A549 (cell line): ENCODE measurements around the gene UGT1A7.
A peak's percentile ranks its signal among the peaks of the same experiment; 100 is the strongest.
"Not testable (repeated sequence)": the region's sequence is repeated elsewhere in the genome, so short reads cannot be mapped to it uniquely, and the experiment has no call there.

Experiments
- CBX8 ChIP-seq: fragments of 200-600 bp; sonication (generic); IDR thresholded peaks from 2 replicates; pipeline ENCODE4 v1.6.1; 2016
- E2F6 ChIP-seq: IDR thresholded peaks from 2 replicates; pipeline ENCODE4 v1.6.1; 2012; ENCODE audit warnings: low read depth, borderline replicate concordance
- EP300 ChIP-seq, 2 experiments: fragments of >200 bp; sonication (Bioruptor Twin); formaldehyde crosslinking; IDR thresholded peaks; 2 replicates in 1 of 2; 3 replicates in 1 of 2; pipeline ENCODE4 v1.6.1; 2016 to 2017
- JUNB ChIP-seq: fragments of >200 bp; sonication (Bioruptor Twin); formaldehyde crosslinking; IDR thresholded peaks from 2 replicates; pipeline ENCODE4 v1.6.1; 2016
- MYC ChIP-seq: IDR thresholded peaks from 2 replicates; pipeline ENCODE4 v1.6.1; 2012; ENCODE audit warnings: mild to moderate bottlenecking, inconsistent platforms, low read length, improper control_type of control experiment, borderline replicate concordance
- POLR2A ChIP-seq: IDR thresholded peaks from 2 replicates; pipeline ENCODE4 v1.6.1; 2012; ENCODE audit warnings: mild to moderate bottlenecking, low read length
- POLR2AphosphoS2 ChIP-seq: conservative IDR thresholded peaks from 2 replicates; pipeline ENCODE4 v1.6.1; 2012; ENCODE audit warnings: low read length, improper control_type of control experiment, inconsistent platforms
- RCOR1 ChIP-seq: fragments of 150-350 bp; IDR thresholded peaks from 2 replicates; pipeline ENCODE4 v1.6.1; 2014; ENCODE audit warnings: antibody characterized with exemption, low read length, low read depth
- TP53 ChIP-seq: fragments of 250-450 bp; sonication (Bioruptor Pico); IDR thresholded peaks from 2 replicates; pipeline ENCODE4 v1.5.0; 2021; ENCODE audit warnings: mild to moderate bottlenecking, moderate library complexity
- ZFP36 ChIP-seq: fragments of 450-650 bp; IDR thresholded peaks from 2 replicates; pipeline ENCODE4 v1.6.1; 2014; ENCODE audit warnings: borderline replicate concordance; ENCODE audit not compliant: partially characterized antibody
- TF ChIP-seq, protein P1 (sequence below): fragments of >200 bp; sonication (Bioruptor Twin); formaldehyde crosslinking; IDR thresholded peaks from 3 replicates; pipeline ENCODE4 v1.5.1; 2016
- TF ChIP-seq, protein P2 (sequence below): fragments of 450-650 bp; IDR thresholded peaks from 2 replicates; pipeline ENCODE4 v1.6.1; 2014; ENCODE audit warnings: antibody characterized with exemption
- TF ChIP-seq, protein P3 (sequence below): fragments of 150-350 bp; IDR thresholded peaks from 2 replicates; pipeline ENCODE4 v1.6.1; 2014; ENCODE audit warnings: low read depth, mild to moderate bottlenecking, low read length
- TF ChIP-seq, protein P4 (sequence below): IDR thresholded peaks from 2 replicates; pipeline ENCODE4 v1.6.1; 2012

DNA sequence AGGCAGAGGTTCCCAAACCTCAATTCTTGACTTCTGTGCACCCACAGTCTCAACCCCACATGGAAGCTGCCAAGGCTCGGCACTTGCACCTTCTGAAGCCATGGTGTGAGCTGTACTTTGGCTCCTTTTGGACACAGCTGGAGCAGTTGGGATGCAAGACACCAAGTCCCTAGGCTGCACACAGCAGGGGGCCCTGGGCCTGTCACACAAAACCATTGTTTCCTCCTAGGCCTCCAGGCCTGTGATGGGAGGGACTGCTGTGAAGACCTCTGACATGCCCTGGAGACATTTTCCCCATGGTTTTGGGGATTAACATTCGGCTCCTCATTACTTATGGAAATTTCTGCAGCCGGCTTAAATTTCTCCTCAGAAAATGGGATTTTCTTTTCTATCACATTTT is 35.7 kb upstream of the UGT1A7 start:
- not testable (repeated sequence) for TF ChIP-seq EP300 (IDR thresholded peaks at IDR 0.05); TP53; JUNB; POLR2AphosphoS2; POLR2A; E2F6; RCOR1; CBX8; MYC
- TF ChIP-seq, protein P1, sequence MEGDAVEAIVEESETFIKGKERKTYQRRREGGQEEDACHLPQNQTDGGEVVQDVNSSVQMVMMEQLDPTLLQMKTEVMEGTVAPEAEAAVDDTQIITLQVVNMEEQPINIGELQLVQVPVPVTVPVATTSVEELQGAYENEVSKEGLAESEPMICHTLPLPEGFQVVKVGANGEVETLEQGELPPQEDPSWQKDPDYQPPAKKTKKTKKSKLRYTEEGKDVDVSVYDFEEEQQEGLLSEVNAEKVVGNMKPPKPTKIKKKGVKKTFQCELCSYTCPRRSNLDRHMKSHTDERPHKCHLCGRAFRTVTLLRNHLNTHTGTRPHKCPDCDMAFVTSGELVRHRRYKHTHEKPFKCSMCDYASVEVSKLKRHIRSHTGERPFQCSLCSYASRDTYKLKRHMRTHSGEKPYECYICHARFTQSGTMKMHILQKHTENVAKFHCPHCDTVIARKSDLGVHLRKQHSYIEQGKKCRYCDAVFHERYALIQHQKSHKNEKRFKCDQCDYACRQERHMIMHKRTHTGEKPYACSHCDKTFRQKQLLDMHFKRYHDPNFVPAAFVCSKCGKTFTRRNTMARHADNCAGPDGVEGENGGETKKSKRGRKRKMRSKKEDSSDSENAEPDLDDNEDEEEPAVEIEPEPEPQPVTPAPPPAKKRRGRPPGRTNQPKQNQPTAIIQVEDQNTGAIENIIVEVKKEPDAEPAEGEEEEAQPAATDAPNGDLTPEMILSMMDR: not testable (repeated sequence)
- TF ChIP-seq, protein P2, sequence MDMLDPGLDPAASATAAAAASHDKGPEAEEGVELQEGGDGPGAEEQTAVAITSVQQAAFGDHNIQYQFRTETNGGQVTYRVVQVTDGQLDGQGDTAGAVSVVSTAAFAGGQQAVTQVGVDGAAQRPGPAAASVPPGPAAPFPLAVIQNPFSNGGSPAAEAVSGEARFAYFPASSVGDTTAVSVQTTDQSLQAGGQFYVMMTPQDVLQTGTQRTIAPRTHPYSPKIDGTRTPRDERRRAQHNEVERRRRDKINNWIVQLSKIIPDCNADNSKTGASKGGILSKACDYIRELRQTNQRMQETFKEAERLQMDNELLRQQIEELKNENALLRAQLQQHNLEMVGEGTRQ: not testable (repeated sequence)
- peak; percentile 98 for TF ChIP-seq ZFP36
- TF ChIP-seq, protein P3, sequence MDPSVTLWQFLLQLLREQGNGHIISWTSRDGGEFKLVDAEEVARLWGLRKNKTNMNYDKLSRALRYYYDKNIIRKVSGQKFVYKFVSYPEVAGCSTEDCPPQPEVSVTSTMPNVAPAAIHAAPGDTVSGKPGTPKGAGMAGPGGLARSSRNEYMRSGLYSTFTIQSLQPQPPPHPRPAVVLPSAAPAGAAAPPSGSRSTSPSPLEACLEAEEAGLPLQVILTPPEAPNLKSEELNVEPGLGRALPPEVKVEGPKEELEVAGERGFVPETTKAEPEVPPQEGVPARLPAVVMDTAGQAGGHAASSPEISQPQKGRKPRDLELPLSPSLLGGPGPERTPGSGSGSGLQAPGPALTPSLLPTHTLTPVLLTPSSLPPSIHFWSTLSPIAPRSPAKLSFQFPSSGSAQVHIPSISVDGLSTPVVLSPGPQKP: not testable (repeated sequence)
- TF ChIP-seq, protein P4, sequence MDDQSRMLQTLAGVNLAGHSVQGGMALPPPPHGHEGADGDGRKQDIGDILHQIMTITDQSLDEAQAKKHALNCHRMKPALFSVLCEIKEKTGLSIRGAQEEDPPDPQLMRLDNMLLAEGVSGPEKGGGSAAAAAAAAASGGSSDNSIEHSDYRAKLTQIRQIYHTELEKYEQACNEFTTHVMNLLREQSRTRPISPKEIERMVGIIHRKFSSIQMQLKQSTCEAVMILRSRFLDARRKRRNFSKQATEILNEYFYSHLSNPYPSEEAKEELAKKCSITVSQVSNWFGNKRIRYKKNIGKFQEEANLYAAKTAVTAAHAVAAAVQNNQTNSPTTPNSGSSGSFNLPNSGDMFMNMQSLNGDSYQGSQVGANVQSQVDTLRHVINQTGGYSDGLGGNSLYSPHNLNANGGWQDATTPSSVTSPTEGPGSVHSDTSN: not testable (repeated sequence)
